ENCODE results near the gene DPEP2.

DPEP2 gene

GRCh38 chr16:67959536-67960329 is 39.6 kb downstream of the DPEP2 start:
- no peaks in the 10 kb centered on the region for H3K9me3 Mint-ChIP-seq
- no peaks in the 10 kb centered on the region for H3K27me3 Mint-ChIP-seq
- no peaks in the 10 kb centered on the region for H3K4me1 Mint-ChIP-seq (ENCODE audit: low read depth)
- no peak overlapping the region for H3K27ac Mint-ChIP-seq
- no peak overlapping the region for H3K4me3 Mint-ChIP-seq
- H3K36me3 Mint-ChIP-seq (ENCODE audit: low read depth): peaks cover 10% of the 10 kb centered on the region

GRCh38 chr16:67957622-67958021 is 41.7 kb downstream of the DPEP2 start:
- no peaks in the 10 kb centered on the region for H3K4me1 Mint-ChIP-seq (ENCODE audit: low read depth)
- no peaks in the 10 kb centered on the region for H3K27me3 Mint-ChIP-seq
- H3K27ac Mint-ChIP-seq: no peak overlapping the region
- peaks cover 16% of the 10 kb centered on the region for H3K36me3 Mint-ChIP-seq (ENCODE audit: low read depth)
- H3K4me3 Mint-ChIP-seq: no peak overlapping the region
- no peaks in the 10 kb centered on the region for H3K9me3 Mint-ChIP-seq

GRCh38 chr16:67954421-67955196 is 44.7 kb downstream of the DPEP2 start:
- H3K27me3 Mint-ChIP-seq: no peaks in the 10 kb centered on the region
- H3K4me3 Mint-ChIP-seq: no peak overlapping the region
- H3K36me3 Mint-ChIP-seq (ENCODE audit: low read depth): peaks cover 20% of the 10 kb centered on the region
- H3K9me3 Mint-ChIP-seq: no peaks in the 10 kb centered on the region
- H3K4me1 Mint-ChIP-seq (ENCODE audit: low read depth): no peaks in the 10 kb centered on the region
- no peak overlapping the region for H3K27ac Mint-ChIP-seq

- H3K9me3 Mint-ChIP-seq: no peaks in the 10 kb centered on the region
Measured at GRCh38 chr16:67953641-67954375, 45.5 kb downstream of the DPEP2 start.

GRCh38 chr16:67951485-67951884 is 47.8 kb downstream of the DPEP2 start:
- Mint-ChIP-seq H3K9me3 (no peaks in the 10 kb centered on the region), H3K27ac (no peak overlapping the region), H3K36me3 (ENCODE audit: low read depth) (peaks cover 15% of the 10 kb centered on the region), H3K4me1 (ENCODE audit: low read depth) (no peaks in the 10 kb centered on the region), H3K4me3 (no peak overlapping the region), H3K27me3 (no peaks in the 10 kb centered on the region)

More at GRCh38 chr16:67953641-67954375, 45.5 kb downstream of the DPEP2 start:
- Mint-ChIP-seq H3K4me3 (no peak overlapping the region), H3K4me1 (ENCODE audit: low read depth) (no peaks in the 10 kb centered on the region), H3K27me3 (no peaks in the 10 kb centered on the region), H3K27ac (no peak overlapping the region), H3K36me3 (ENCODE audit: low read depth) (peaks cover 20% of the 10 kb centered on the region)

- no peaks in the 10 kb centered on the region for H3K4me1 Mint-ChIP-seq (ENCODE audit: low read depth)
- H3K27ac Mint-ChIP-seq: no peak overlapping the region
- H3K36me3 Mint-ChIP-seq (ENCODE audit: low read depth): peaks cover 15% of the 10 kb centered on the region
- no peaks in the 10 kb centered on the region for H3K27me3 Mint-ChIP-seq
- no peak overlapping the region for H3K4me3 Mint-ChIP-seq
- H3K9me3 Mint-ChIP-seq: no peaks in the 10 kb centered on the region
Measured at GRCh38 chr16:67950335-67950843, 48.9 kb downstream of the DPEP2 start.

- Mint-ChIP-seq H3K27ac (no peak overlapping the region), H3K27me3 (no peaks in the 10 kb centered on the region), H3K36me3 (ENCODE audit: low read depth) (peaks cover 15% of the 10 kb centered on the region), H3K4me1 (ENCODE audit: low read depth) (no peaks in the 10 kb centered on the region), H3K4me3 (no peak overlapping the region), H3K9me3 (no peaks in the 10 kb centered on the region)
Measured at GRCh38 chr16:67949645-67950044, 49.6 kb downstream of the DPEP2 start.

- Mint-ChIP-seq H3K27me3 (no peaks in the 10 kb centered on the region), H3K27ac (no peak overlapping the region), H3K36me3 (ENCODE audit: low read depth) (peaks cover 8% of the 10 kb centered on the region), H3K9me3 (no peaks in the 10 kb centered on the region), H3K4me1 (ENCODE audit: low read depth) (no peaks in the 10 kb centered on the region), H3K4me3 (no peak overlapping the region)
Measured at GRCh38 chr16:67948015-67948414, 51.3 kb downstream of the DPEP2 start.

GRCh38 chr16:67946966-67947558 is 52.2 kb downstream of the DPEP2 start:
- no peaks in the 10 kb centered on the region for H3K4me1 Mint-ChIP-seq (ENCODE audit: low read depth)
- H3K36me3 Mint-ChIP-seq (ENCODE audit: low read depth): peaks cover 5% of the 10 kb centered on the region
- H3K27ac Mint-ChIP-seq: no peak overlapping the region
- no peaks in the 10 kb centered on the region for H3K9me3 Mint-ChIP-seq
- no peak overlapping the region for H3K4me3 Mint-ChIP-seq
- no peaks in the 10 kb centered on the region for H3K27me3 Mint-ChIP-seq

- Mint-ChIP-seq H3K27me3 (no peaks in the 10 kb centered on the region), H3K9me3 (no peaks in the 10 kb centered on the region), H3K27ac (no peak overlapping the region), H3K4me1 (ENCODE audit: low read depth) (peaks cover 6% of the 10 kb centered on the region), H3K36me3 (ENCODE audit: low read depth) (no peaks in the 10 kb centered on the region), H3K4me3 (no peak overlapping the region)
Measured at GRCh38 chr16:67946128-67946569, 53.1 kb downstream of the DPEP2 start.

- Mint-ChIP-seq H3K27me3 (no peaks in the 10 kb centered on the region), H3K27ac (no peak overlapping the region), H3K36me3 (ENCODE audit: low read depth) (no peaks in the 10 kb centered on the region), H3K4me3 (no peak overlapping the region), H3K4me1 (ENCODE audit: low read depth) (peaks cover 8% of the 10 kb centered on the region), H3K9me3 (no peaks in the 10 kb centered on the region)
Measured at GRCh38 chr16:67945392-67945933, 53.8 kb downstream of the DPEP2 start.

- no peaks in the 10 kb centered on the region for H3K27me3 Mint-ChIP-seq
- no peak overlapping the region for H3K4me3 Mint-ChIP-seq
- H3K36me3 Mint-ChIP-seq (ENCODE audit: low read depth): no peaks in the 10 kb centered on the region
- H3K27ac Mint-ChIP-seq: no peak overlapping the region
- H3K4me1 Mint-ChIP-seq (ENCODE audit: low read depth): peaks cover 14% of the 10 kb centered on the region
- H3K9me3 Mint-ChIP-seq: no peaks in the 10 kb centered on the region
Measured at GRCh38 chr16:67944690-67945391, 54.4 kb downstream of the DPEP2 start.

GRCh38 chr16:67943619-67944504 is 55.4 kb downstream of the DPEP2 start, which contains the start of gene LCAT:
TSS of gene LCAT (minus strand) at chr16:67944120. CDS start at chr16:67944101, 19 bp downstream.
- Mint-ChIP-seq H3K36me3 (ENCODE audit: low read depth) (no peaks in the 10 kb centered on the region), H3K9me3 (no peaks in the 10 kb centered on the region), H3K27me3 (no peaks in the 10 kb centered on the region), H3K4me1 (ENCODE audit: low read depth) (peaks cover 24% of the 10 kb centered on the region), H3K4me3 (no peak within 1 kb of the TSS), H3K27ac (no peak within 1 kb of the TSS)
